PC-3 (cell line): Measurements from ENCODE around the gene SDK1.

ENCODE experiments used
- CTCF ChIP-seq: fragments of 300-600 bp; sonication (generic); conservative IDR thresholded peaks from 2 replicates; pipeline ENCODE4 v1.5.1; 2017; ENCODE audit warnings: antibody characterized with exemption, low read depth, mild to moderate bottlenecking, low read length
- EZH2 ChIP-seq: fragments of 300-600 bp; sonication (generic); IDR thresholded peaks from one replicate; pipeline ENCODE4 v1.6.1; 2017; ENCODE audit warnings: antibody characterized with exemption, mild to moderate bottlenecking, low read length; ENCODE audit not compliant: unreplicated experiment

- TF ChIP-seq CTCF (no peak), EZH2 (no peak)
These were observed 595.2 kb downstream of the SDK1 start for GRCh38 chr7:3896169-3896765.
